Stimulated activated CD4-positive, alpha-beta T cell treated with anti-CD3 and anti-CD28 coated beads, TNF-alpha, amount 100 ng/mL, for 1 hour (primary cell): ENCODE results near the gene PACS1.
"Not testable (repeated sequence)": the region's sequence is repeated elsewhere in the genome, so short reads cannot be mapped to it uniquely, and the experiment has no call there.

Experiments
- DNase-seq, 3 donors: peaks; one replicate each; pipeline ENCODE4 v3.0.0-alpha.2; 2020; ENCODE audit warnings: low read depth in 3 of 3, low spot score in 1 of 3

PACS1 gene

GRCh38 chr11:66106786-66107599, 36.9 kb downstream of the PACS1 start:
- no peak for DNase-seq

- DNase-seq = no peak
Measured at GRCh38 chr11:66107600-66108510, 37.8 kb downstream of the PACS1 start.

- no peak for DNase-seq
Measured at GRCh38 chr11:66109294-66109693, 39.2 kb downstream of the PACS1 start.

- DNase-seq = no peak
Measured at GRCh38 chr11:66111158-66111557, 41.1 kb downstream of the PACS1 start.

GRCh38 chr11:66112041-66112491, 42.0 kb downstream of the PACS1 start:
- DNase-seq = no peak

- no peak for DNase-seq
Measured at GRCh38 chr11:66112601-66113499, 42.8 kb downstream of the PACS1 start.

- DNase-seq = not testable (repeated sequence)
Measured at GRCh38 chr11:66114957-66115356, 44.9 kb downstream of the PACS1 start.

GRCh38 chr11:66115638-66116301, 45.7 kb downstream of the PACS1 start:
- DNase-seq = no peak

- no peak for DNase-seq
Measured at GRCh38 chr11:66116576-66117361, 46.7 kb downstream of the PACS1 start.

- no peak for DNase-seq
Measured at GRCh38 chr11:66118847-66119246, 48.8 kb downstream of the PACS1 start.

- no peak for DNase-seq
Measured at GRCh38 chr11:66119348-66120133, 49.5 kb downstream of the PACS1 start.

GRCh38 chr11:66121466-66121865, 51.4 kb downstream of the PACS1 start:
- no peak for DNase-seq

GRCh38 chr11:66123902-66124301, 53.8 kb downstream of the PACS1 start:
- no peak for DNase-seq

GRCh38 chr11:66124564-66124963, 54.5 kb downstream of the PACS1 start:
- DNase-seq = no peak

GRCh38 chr11:66126064-66126463, 56.0 kb downstream of the PACS1 start:
- no peak for DNase-seq

GRCh38 chr11:66126808-66127555, 56.9 kb downstream of the PACS1 start:
- peak; percentile 20 to 39 (median 31) for DNase-seq

GRCh38 chr11:66130978-66131377, 60.9 kb downstream of the PACS1 start:
- no peak for DNase-seq
